WI38 (cell line): ENCODE data around the gene CARD8.
"Not testable (repeated sequence)": the region's sequence is repeated elsewhere in the genome, so short reads cannot be mapped to it uniquely, and the experiment has no call there.

Source experiments
- H3K4me3 ChIP-seq: 2 replicates; pipeline ENCODE4 v1.5.1; 2011; ENCODE audit warnings: low read depth, mild to moderate bottlenecking, control low read depth, low read length
- TF ChIP-seq, protein P1 (sequence below): IDR thresholded peaks from 2 replicates; pipeline ENCODE4 v1.5.1; 2012; ENCODE audit warnings: low read depth, mild to moderate bottlenecking, control low read depth, low read length

CARD8 gene

DNA sequence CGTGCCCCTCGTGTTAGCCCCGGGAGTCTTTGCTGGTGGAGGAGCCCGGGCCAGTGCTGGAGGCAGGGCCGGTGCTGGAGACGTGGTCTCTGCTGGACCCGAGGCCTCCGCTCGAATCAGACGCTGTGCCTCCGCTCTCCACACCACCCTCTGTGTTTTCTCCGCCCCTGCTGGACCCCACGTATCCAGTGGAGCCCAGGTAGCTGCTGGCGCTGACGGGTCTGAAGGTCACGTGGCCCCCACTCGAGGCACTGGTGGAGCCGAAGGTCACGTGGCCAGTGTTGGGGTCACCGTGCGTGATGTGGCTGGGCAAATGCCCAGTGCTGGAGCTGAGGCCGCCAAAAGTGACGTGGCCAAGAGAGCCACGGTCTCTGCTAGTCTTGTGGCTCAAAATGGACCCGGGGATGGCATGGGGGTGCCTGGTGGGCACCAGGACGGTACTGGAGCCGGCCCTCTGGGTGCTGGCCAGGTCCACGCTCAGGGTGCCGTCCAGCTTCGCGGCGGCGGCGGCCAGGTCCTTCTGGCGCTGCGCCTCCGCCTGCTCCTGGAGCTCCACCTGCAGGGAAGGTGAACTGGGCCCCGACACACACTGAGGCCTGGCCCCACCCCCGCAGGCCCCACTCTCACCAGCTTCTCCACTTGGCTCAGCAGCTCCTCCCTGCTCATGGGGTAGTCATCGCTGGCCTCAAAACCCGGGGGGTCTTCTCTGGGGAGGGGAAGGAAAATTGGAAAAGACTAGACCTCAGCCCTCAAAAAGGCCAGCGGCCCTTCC lies 41.4 kb upstream of the CARD8 start:
- TF ChIP-seq, protein P1, sequence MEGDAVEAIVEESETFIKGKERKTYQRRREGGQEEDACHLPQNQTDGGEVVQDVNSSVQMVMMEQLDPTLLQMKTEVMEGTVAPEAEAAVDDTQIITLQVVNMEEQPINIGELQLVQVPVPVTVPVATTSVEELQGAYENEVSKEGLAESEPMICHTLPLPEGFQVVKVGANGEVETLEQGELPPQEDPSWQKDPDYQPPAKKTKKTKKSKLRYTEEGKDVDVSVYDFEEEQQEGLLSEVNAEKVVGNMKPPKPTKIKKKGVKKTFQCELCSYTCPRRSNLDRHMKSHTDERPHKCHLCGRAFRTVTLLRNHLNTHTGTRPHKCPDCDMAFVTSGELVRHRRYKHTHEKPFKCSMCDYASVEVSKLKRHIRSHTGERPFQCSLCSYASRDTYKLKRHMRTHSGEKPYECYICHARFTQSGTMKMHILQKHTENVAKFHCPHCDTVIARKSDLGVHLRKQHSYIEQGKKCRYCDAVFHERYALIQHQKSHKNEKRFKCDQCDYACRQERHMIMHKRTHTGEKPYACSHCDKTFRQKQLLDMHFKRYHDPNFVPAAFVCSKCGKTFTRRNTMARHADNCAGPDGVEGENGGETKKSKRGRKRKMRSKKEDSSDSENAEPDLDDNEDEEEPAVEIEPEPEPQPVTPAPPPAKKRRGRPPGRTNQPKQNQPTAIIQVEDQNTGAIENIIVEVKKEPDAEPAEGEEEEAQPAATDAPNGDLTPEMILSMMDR: no peak
- no peak overlapping the region for H3K4me3 ChIP-seq

GRCh38 chr19:48295458-48295857 lies 39.7 kb upstream of the CARD8 start:
- H3K4me3 ChIP-seq: no peak overlapping the region
- TF ChIP-seq, protein P1: no peak

- TF ChIP-seq, protein P1: no peak
- no peak overlapping the region for H3K4me3 ChIP-seq
Measured at GRCh38 chr19:48292798-48293197, 37.1 kb upstream of the CARD8 start.

DNA sequence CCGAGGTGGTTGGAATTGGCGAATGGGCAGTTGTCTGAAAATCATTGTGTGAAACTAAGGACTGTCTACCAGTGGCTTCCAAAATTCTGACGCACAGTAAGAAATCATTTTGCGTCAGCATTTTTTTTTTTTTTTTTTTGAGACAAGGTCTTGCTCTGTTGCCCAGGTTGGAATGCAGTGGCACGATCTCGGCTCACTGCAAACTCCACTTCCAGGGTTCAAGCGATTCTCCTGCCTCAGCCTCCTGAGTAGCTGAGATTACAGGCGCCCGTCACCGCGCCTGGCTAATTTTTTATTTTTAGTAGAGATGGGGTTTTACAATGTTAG lies 35.7 kb upstream of the CARD8 start:
- not testable (repeated sequence) for H3K4me3 ChIP-seq

DNA sequence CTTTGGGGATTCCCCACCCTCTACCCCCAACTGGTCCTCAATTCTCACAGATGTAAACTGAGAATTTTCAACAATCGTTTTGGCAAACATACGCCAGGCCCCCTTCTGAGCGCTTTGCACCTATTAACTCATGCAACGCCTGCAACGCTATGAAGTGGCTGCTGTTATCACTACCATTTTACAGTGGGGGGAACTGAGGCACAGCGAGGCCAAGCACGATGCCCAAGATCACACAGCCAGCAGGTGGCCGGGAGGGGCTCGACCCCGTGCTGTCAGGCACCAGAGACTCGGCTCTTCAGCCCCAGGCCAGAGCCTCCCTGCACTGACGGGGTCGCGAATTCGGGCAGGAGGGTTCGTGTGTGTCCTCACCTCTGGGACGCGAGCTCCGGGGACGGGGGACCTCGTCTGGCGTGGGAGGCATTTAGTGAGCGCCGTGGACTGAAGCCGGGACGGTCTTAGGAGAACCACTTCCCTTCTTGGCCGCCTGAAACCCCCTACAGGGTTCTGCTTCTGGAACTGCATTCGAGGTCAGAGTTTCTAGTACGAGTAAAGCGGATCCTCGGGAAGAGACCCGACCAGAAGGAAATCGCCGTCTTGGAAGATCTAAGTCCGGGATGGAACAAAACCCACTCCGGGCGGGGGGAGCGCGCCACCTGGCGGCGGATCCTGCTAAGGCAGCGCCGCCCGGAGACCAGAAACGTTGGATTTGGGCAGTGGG lies 35.2 kb upstream of the CARD8 start:
- peak overlapping the region; percentile 65 for H3K4me3 ChIP-seq
- TF ChIP-seq, protein P1: peak; percentile 92

DNA sequence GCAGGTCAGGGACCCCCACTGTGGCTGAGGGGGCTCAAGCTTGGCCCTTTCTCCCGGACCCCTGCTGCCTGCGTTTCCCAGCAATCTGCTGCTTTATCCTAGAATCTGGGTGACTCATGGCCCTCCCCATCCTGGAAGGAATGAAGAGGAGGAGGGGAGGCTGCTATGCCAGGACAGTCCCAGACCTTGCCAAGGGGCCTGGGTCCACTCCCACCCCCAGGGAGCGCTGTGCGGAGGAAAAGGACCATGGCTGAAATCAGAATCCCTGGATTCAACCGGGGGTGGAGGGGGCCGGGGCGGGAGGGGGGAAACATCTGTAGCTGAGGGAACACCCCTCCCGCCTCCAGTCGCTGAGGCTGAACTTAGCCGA lies 34.7 kb upstream of the CARD8 start:
- peak overlapping the region; percentile 65 for H3K4me3 ChIP-seq
- TF ChIP-seq, protein P1: 0 out of 2 replicates have a peak, but pooled peaks have one; percentile 26

DNA sequence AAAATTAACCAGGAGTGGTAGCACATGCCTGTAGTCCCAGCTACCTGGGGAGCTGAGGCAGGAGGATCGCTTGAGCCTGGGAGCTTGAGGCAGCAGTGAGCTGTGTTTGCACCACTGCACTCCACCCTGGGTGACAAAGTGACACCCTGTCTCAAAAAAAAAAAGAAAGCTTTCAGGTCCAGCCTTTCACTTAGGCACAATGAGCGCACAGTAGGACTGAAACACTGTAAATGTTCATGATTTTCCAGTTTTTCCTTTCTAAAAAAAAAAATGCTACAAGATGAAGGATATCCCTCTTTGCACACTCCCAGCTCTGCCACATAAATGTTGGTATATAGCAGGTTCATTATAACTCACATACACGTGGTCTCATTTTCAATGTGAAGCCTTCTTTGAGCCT lies 32.0 kb upstream of the CARD8 start:
- H3K4me3 ChIP-seq: no peak overlapping the region
- TF ChIP-seq, protein P1: no peak
